Brain microvascular endothelial cell (primary cell): ENCODE results near the gene MTMR12.

Experiments used
- DNase-seq: peaks from one replicate; pipeline ENCODE4 v3.0.0-alpha.2; 2020
- H3K27ac ChIP-seq: fragments of 250-450 bp; sonication (Bioruptor Pico); 2 replicates; pipeline ENCODE4 v1.5.1; 2020; ENCODE audit warnings: mild to moderate bottlenecking, moderate library complexity
- H3K27me3 ChIP-seq: fragments of 250-450 bp; sonication (Bioruptor Pico); replicated peaks from 2 replicates; pipeline ENCODE4 v1.5.1; 2020; ENCODE audit warnings: mild to moderate bottlenecking
- H3K36me3 ChIP-seq: fragments of 250-450 bp; sonication (Bioruptor Pico); replicated peaks from 2 replicates; pipeline ENCODE4 v1.5.1; 2020; ENCODE audit warnings: mild to moderate bottlenecking
- H3K4me3 ChIP-seq: 2 replicates; pipeline ENCODE4 v1.5.1; 2011; ENCODE audit warnings: low read depth, mild to moderate bottlenecking, control low read depth, low read length, moderate library complexity
- in situ Hi-C: cut with HindIII; loops from 2 replicates; pipeline ENCODE4 v1.10.0; 2017; ENCODE audit warnings: low sequenced_read_pairs, low pct_ligation_motif_present
- TF ChIP-seq, protein P1 (sequence below): IDR thresholded peaks from 2 replicates; pipeline ENCODE4 v1.5.1; 2011; ENCODE audit warnings: low read depth, mild to moderate bottlenecking, moderate library complexity, low read length, control low read depth, inconsistent platforms; ENCODE audit errors: missing control alignments

The MTMR12 gene

DNA sequence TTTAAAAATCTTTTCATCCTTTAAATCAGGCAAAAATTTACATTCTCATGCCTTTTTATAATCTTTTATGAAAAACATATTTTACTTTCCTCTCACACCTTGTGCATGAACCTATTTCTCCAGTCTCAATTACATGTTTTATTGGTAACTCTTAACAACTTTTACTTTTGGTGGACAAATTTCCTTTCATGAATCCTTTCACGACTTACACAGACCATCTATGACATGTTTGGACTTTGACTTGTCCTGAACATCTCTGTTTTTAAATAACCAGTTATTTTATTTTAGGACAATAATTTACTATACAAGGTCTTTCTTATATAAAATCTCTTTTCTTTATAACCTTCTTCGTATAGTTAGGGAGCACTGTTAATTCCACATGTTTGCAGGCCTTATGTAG lies 26.5 kb upstream of the MTMR12 start:
- Histone ChIP-seq H3K4me3 (no peak overlapping the region), H3K36me3 (no peaks in the 10 kb centered on the region), H3K27ac (no peak overlapping the region), H3K27me3 (no peaks in the 10 kb centered on the region)
- in situ Hi-C loops, result no loop called here
- TF ChIP-seq, protein P1, sequence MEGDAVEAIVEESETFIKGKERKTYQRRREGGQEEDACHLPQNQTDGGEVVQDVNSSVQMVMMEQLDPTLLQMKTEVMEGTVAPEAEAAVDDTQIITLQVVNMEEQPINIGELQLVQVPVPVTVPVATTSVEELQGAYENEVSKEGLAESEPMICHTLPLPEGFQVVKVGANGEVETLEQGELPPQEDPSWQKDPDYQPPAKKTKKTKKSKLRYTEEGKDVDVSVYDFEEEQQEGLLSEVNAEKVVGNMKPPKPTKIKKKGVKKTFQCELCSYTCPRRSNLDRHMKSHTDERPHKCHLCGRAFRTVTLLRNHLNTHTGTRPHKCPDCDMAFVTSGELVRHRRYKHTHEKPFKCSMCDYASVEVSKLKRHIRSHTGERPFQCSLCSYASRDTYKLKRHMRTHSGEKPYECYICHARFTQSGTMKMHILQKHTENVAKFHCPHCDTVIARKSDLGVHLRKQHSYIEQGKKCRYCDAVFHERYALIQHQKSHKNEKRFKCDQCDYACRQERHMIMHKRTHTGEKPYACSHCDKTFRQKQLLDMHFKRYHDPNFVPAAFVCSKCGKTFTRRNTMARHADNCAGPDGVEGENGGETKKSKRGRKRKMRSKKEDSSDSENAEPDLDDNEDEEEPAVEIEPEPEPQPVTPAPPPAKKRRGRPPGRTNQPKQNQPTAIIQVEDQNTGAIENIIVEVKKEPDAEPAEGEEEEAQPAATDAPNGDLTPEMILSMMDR, result no peak
- no peak for DNase-seq

DNA sequence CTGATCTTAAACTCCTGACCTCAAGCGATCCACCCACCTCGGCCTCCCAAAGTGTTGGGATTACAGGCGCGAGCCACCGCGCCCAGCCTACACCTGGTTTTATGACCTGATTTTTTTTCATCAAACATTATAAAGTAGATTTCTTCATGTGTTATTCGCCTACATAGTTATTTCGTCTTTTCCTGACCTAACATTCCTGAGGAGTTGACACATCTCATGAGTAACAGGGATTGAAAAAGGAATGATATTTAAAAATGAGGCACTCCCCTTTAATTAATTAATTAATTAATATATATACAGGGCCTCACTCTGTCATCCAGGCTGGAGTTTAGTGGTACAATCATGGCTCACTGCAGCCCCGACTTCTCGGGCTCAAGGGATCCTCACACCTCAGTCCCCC lies 20.2 kb upstream of the MTMR12 start:
- H3K36me3 ChIP-seq, result no peaks in the 10 kb centered on the region
- DNase-seq, result no peak
- no peaks in the 10 kb centered on the region for H3K27me3 ChIP-seq
- in situ Hi-C loops, result no loop called here
- no peak overlapping the region for H3K4me3 ChIP-seq
- TF ChIP-seq, protein P1, result no peak
- H3K27ac ChIP-seq, result no peak overlapping the region

DNA sequence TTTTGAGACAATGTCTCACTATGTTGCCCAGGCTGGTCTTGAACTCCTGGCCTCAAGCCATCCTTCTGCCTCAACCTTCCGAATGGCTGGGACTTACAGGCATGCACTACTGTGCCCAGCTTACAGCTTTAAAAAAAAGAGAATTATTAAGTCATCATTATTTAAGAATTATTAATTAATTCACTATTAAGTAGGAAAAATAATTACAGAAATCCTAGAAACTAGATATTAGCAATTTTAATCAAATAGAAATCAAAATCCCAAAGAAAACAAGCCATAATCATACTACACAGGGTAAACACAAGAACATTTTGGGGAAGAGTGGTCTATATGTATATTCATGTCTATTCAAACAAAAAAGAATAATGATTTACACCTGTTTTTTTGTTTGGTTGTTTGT lies 19.6 kb upstream of the MTMR12 start:
- DNase-seq, result no peak
- in situ Hi-C loops, result no loop called here

DNA sequence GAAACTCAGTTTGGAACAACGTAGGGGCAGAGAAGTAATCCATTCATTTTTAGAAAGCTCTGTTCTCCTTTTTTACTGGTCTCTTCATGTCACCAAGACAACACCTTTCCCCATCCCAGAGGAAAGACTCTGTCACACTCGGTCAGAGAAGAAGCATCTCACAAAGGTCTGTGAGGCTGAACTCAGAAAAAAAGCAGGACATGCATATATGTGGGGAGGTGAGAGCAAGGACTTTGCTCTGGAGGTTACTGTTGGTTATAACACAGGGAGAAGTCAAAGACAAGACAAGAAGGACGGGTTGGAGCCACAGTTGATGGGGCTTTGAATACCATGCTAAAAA lies 19.2 kb upstream of the MTMR12 start:
- no peaks in the 10 kb centered on the region for H3K36me3 ChIP-seq
- H3K27ac ChIP-seq, result no peak overlapping the region
- no peak for DNase-seq
- no peaks in the 10 kb centered on the region for H3K27me3 ChIP-seq
- in situ Hi-C loops, result no loop called here
- TF ChIP-seq, protein P1, result no peak
- no peak overlapping the region for H3K4me3 ChIP-seq

More for the DNA sequence above, 19.6 kb upstream of the MTMR12 start:
- no peaks in the 10 kb centered on the region for H3K27me3 ChIP-seq
- H3K4me3 ChIP-seq, result no peak overlapping the region
- no peak overlapping the region for H3K27ac ChIP-seq
- TF ChIP-seq, protein P1, result no peak
- H3K36me3 ChIP-seq, result no peaks in the 10 kb centered on the region

DNA sequence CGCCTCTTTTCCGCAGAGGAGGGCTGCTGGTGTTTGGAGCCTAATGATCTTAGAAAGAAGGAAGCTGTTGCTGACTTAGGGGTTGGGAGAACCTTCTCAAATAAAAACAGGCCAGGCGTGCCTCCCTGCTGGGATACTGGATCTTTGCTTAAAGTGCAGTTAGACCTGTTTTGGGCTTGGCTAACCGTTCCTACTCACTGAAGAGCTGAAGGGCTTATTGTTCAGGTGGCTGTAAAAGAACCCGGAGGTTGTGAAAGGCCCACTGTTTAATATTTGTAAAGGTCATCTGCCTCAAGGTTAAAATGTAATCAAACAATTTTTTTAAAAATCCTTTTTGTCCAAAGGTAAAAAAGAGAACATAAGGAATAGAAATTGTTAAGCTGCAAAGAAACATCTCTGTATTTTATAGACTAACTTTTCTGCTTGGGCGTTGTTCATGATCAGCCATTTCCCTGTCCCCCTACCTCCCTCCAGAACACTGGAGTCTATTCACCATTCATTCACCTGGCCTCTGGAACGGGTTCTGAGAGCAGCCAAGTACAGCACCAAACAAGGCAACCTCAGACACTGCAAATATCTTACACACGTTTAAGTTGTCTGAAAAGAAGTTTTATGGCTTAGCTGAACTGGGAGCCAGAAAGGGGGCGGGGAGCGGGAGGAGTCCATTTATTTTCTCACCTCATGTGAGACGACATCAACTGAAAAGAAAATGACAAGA lies 18.6 kb upstream of the MTMR12 start:
- Histone ChIP-seq H3K4me3 (no peak overlapping the region), H3K36me3 (no peaks in the 10 kb centered on the region), H3K27ac (no peak overlapping the region), H3K27me3 (no peaks in the 10 kb centered on the region)
- no peak for DNase-seq
- TF ChIP-seq, protein P1, result no peak
- in situ Hi-C loops, result no loop called here
